SU-DHL-6 (cell line): Measurements from ENCODE around the gene MIEN1.

Experiments
- EZH2phosphoT487 ChIP-seq: fragments of 200-600 bp; sonication (generic), shearing (Covaris generic); conservative IDR thresholded peaks from 2 replicates; pipeline ENCODE4 v1.6.1; 2018; ENCODE audit warnings: mild to moderate bottlenecking, antibody characterized with exemption, low read length, moderate library complexity, mixed read lengths
- TF ChIP-seq, protein P1 (sequence below): fragments of 200-600 bp; sonication (generic); IDR thresholded peaks from one replicate; pipeline ENCODE4 v1.5.1; 2017; ENCODE audit warnings: antibody characterized with exemption, mild to moderate bottlenecking, low read length, moderate library complexity; ENCODE audit not compliant: insufficient read depth, poor library complexity, severe bottlenecking

GRCh38 chr17:39750131-39751015, 20.0 kb upstream of the MIEN1 start:
- TF ChIP-seq, protein P1, sequence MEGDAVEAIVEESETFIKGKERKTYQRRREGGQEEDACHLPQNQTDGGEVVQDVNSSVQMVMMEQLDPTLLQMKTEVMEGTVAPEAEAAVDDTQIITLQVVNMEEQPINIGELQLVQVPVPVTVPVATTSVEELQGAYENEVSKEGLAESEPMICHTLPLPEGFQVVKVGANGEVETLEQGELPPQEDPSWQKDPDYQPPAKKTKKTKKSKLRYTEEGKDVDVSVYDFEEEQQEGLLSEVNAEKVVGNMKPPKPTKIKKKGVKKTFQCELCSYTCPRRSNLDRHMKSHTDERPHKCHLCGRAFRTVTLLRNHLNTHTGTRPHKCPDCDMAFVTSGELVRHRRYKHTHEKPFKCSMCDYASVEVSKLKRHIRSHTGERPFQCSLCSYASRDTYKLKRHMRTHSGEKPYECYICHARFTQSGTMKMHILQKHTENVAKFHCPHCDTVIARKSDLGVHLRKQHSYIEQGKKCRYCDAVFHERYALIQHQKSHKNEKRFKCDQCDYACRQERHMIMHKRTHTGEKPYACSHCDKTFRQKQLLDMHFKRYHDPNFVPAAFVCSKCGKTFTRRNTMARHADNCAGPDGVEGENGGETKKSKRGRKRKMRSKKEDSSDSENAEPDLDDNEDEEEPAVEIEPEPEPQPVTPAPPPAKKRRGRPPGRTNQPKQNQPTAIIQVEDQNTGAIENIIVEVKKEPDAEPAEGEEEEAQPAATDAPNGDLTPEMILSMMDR, result no peak
- TF ChIP-seq EZH2phosphoT487, result no peak
